ENCODE data around the gene NPRL2. TPM values are rescaled to one million over a fixed set of nuclear protein-coding genes. Genes with fewer than 3 reads are reported as not detected.
A peak's percentile ranks its signal among the peaks of the same experiment; 100 is the strongest.

The NPRL2 gene
- total RNA-seq, 2 donors from 2014 or later: 21.8 TPM

DNA sequence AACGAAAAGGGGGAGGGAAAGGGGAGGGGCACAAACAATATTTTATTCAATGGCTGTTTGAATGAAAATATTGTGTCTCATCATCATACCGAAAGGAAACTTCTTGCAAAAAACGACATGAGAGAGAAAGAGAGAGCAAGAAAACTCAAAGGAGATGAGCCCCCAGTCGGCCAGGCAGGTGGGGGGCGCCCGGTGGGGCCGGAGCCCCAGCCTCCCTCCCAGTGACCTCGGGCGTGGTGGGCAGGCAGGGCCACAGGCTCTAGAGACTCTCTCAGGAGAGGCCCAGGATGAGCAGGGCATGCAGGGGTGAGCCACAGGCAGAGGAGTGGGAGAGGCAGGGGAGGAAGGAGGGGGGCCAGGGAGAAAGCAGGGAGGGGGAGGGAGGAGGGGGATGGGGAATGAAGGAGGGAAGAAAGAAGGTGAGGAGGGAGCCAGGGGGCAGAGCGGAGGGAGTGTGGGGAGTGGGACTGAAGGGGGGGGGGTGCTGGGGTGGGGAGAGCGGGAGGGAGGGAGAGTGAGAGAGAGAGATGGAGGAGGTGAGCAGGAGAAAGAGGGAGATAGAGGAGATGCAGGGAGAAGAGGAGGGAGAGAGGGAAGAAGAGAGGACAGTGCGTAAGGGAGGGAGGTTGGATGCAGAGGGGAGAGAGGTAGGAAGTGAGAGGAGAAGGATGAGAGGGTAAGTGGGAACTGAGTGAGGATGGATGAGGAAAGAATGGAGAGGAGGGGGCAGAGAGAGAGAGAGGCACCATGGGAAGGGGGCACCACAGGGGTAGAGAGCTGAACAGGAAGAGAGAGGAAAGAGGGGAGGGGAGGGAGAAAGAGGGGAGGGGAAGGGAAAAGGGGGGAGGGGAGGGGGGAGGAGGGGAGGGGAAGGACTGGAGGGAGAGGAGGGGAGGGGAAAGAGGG is 22.8 kb upstream of the NPRL2 start:
- H3K27ac ChIP-seq (ENCODE audit: low read depth, low read length): peak overlapping the region; percentile 38
- H3K27me3 Mint-ChIP-seq (ENCODE audit: insufficient read depth): no peaks in the 10 kb centered on the region
- H3K4me3 Mint-ChIP-seq: no peak overlapping the region
- H3K4me1 Mint-ChIP-seq: peaks cover 10% of the 10 kb centered on the region
- H3K9ac ChIP-seq (ENCODE audit: extremely low read depth, low read length, poor library complexity, severe bottlenecking): no peak overlapping the region
- peaks cover 8% of the 10 kb centered on the region for H3K4me1 ChIP-seq (ENCODE audit: control insufficient read depth, insufficient read depth, low read length)
- H3K27me3 ChIP-seq (ENCODE audit: control insufficient read depth, insufficient read depth, low read length, poor library complexity, severe bottlenecking): no peaks in the 10 kb centered on the region
- H3K4me3 ChIP-seq (ENCODE audit: low read length): no peak overlapping the region
- DNase-seq: peak; percentile 66
- no peak overlapping the region for H3K27ac Mint-ChIP-seq
- TF ChIP-seq, protein P1, sequence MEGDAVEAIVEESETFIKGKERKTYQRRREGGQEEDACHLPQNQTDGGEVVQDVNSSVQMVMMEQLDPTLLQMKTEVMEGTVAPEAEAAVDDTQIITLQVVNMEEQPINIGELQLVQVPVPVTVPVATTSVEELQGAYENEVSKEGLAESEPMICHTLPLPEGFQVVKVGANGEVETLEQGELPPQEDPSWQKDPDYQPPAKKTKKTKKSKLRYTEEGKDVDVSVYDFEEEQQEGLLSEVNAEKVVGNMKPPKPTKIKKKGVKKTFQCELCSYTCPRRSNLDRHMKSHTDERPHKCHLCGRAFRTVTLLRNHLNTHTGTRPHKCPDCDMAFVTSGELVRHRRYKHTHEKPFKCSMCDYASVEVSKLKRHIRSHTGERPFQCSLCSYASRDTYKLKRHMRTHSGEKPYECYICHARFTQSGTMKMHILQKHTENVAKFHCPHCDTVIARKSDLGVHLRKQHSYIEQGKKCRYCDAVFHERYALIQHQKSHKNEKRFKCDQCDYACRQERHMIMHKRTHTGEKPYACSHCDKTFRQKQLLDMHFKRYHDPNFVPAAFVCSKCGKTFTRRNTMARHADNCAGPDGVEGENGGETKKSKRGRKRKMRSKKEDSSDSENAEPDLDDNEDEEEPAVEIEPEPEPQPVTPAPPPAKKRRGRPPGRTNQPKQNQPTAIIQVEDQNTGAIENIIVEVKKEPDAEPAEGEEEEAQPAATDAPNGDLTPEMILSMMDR (conservative IDR thresholded peaks at IDR 0.05): no peak
- H3K9me3 Mint-ChIP-seq: no peaks in the 10 kb centered on the region
- WGBS, 2 experiments (ENCODE audit: insufficient coverage in 1 of 2, insufficient read length in 1 of 2): 54 to 67% methylated on average over 5 to 12 of the region's 12 CpGs
- H3K9me3 ChIP-seq (ENCODE audit: control insufficient read depth, low read length): no peaks in the 10 kb centered on the region
- no peaks in the 10 kb centered on the region for H3K36me3 Mint-ChIP-seq (ENCODE audit: low read depth)
- no peaks in the 10 kb centered on the region for H3K36me3 ChIP-seq (ENCODE audit: control insufficient read depth, insufficient read depth, low read length)

DNA sequence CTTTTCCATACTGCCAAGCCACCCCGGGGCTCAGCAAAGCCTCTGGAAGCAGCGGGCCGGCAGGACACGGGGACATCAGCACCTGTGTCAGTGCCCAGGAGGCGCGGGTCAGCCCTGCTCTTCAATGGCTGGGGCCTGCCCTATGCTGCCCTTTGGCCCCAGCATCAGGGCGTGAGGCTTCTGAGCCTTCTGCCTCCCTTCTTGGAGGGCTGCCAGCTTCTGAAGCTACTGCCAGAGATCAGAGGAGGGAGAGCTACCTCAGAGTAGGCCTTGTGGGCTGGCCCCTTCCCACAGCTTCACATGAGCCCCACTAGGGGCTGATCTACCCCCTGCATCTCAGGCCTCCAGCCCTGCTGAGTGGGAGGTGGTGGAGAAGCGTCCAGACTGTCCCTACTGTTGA is 21.8 kb upstream of the NPRL2 start:
- H3K4me1 ChIP-seq (ENCODE audit: control insufficient read depth, insufficient read depth, low read length): peaks cover 8% of the 10 kb centered on the region
- no peaks in the 10 kb centered on the region for H3K27me3 ChIP-seq (ENCODE audit: control insufficient read depth, insufficient read depth, low read length, poor library complexity, severe bottlenecking)
- Mint-ChIP-seq H3K9me3 (no peaks in the 10 kb centered on the region), H3K27ac (no peak overlapping the region), H3K4me1 (peaks cover 10% of the 10 kb centered on the region), H3K36me3 (ENCODE audit: low read depth) (no peaks in the 10 kb centered on the region), H3K4me3 (no peak overlapping the region), H3K27me3 (ENCODE audit: insufficient read depth) (no peaks in the 10 kb centered on the region)
- no peaks in the 10 kb centered on the region for H3K9me3 ChIP-seq (ENCODE audit: control insufficient read depth, low read length)
- H3K27ac ChIP-seq (ENCODE audit: low read depth, low read length): peak overlapping the region; percentile 38
- H3K4me3 ChIP-seq (ENCODE audit: low read length): no peak overlapping the region
- 85 to 89% methylated on average over 8 of the region's 8 CpGs for WGBS, 2 experiments (ENCODE audit: insufficient coverage in 1 of 2, insufficient read length in 1 of 2)
- H3K36me3 ChIP-seq (ENCODE audit: control insufficient read depth, insufficient read depth, low read length): no peaks in the 10 kb centered on the region
- no peak for DNase-seq
- no peak overlapping the region for H3K9ac ChIP-seq (ENCODE audit: extremely low read depth, low read length, poor library complexity, severe bottlenecking)
- TF ChIP-seq, protein P1 (conservative IDR thresholded peaks at IDR 0.05): peak; percentile 19

DNA sequence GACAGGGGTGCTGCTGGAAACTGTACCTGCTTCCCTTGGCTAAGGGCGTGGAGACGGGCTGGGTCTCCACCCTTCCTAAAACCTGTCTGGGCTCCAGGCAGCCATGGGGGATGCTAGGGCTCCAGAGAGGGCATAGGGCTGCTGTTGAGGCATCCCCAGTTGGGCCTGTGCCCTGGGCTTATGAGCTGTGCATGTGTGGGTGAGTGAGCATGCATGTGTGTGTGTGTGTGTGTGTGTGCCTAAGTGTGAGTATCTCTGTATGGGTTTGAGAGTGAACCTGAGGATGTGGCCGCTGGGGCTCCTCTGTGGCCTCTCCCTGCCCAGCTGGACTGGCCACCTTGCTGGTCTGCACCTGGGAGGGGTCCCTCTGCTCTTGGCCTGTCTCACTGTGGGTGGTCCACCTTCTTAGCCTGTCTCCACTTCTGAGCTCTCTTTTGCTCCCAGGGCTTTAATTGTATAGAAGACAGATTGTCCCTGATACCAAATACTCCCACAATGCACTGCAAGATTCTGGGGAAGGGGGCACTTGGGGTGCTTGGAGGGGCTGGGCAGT is 20.6 kb upstream of the NPRL2 start:
- no peaks in the 10 kb centered on the region for H3K9me3 ChIP-seq (ENCODE audit: control insufficient read depth, low read length)
- H3K36me3 ChIP-seq (ENCODE audit: control insufficient read depth, insufficient read depth, low read length): no peaks in the 10 kb centered on the region
- H3K4me1 ChIP-seq (ENCODE audit: control insufficient read depth, insufficient read depth, low read length): peaks cover 8% of the 10 kb centered on the region
- H3K9ac ChIP-seq (ENCODE audit: extremely low read depth, low read length, poor library complexity, severe bottlenecking): no peak overlapping the region
- no peak overlapping the region for H3K4me3 ChIP-seq (ENCODE audit: low read length)
- Mint-ChIP-seq H3K4me1 (peaks cover 10% of the 10 kb centered on the region), H3K27me3 (ENCODE audit: insufficient read depth) (no peaks in the 10 kb centered on the region), H3K9me3 (no peaks in the 10 kb centered on the region), H3K36me3 (ENCODE audit: low read depth) (no peaks in the 10 kb centered on the region), H3K27ac (no peak overlapping the region), H3K4me3 (no peak overlapping the region)
- DNase-seq: no peak
- H3K27me3 ChIP-seq (ENCODE audit: control insufficient read depth, insufficient read depth, low read length, poor library complexity, severe bottlenecking): peaks cover 1% of the 10 kb centered on the region
- WGBS, 2 experiments (ENCODE audit: insufficient coverage in 1 of 2, insufficient read length in 1 of 2): 90% methylated on average over 3 of the region's 3 CpGs; no CpG with 5 or more reads in 1 of the 2 experiments
- H3K27ac ChIP-seq (ENCODE audit: low read depth, low read length): no peak overlapping the region
- TF ChIP-seq, protein P1 (conservative IDR thresholded peaks at IDR 0.05): no peak
